ES-I3 (cell line): ENCODE measurements around the gene SLC38A10.

ENCODE experiments used
- H3K36me3 ChIP-seq: 2 replicates; pipeline ENCODE4 v1.6.1; 2013; ENCODE audit warnings: mild to moderate bottlenecking, low read length, control low read depth, moderate library complexity; ENCODE audit not compliant: insufficient read depth
- H3K4me1 ChIP-seq: 2 replicates; pipeline ENCODE4 v1.6.1; 2013; ENCODE audit warnings: mild to moderate bottlenecking, control low read depth, low read length; ENCODE audit not compliant: insufficient read depth
- H3K9ac ChIP-seq: 2 replicates; pipeline ENCODE4 v1.6.1; 2013; ENCODE audit warnings: low read depth, mild to moderate bottlenecking, low read length, moderate library complexity
- H3K9me3 ChIP-seq: 2 replicates; pipeline ENCODE4 v1.6.1; 2013; ENCODE audit warnings: mild to moderate bottlenecking, low read length, moderate library complexity; ENCODE audit not compliant: control insufficient read depth, insufficient read depth

SLC38A10 gene

GRCh38 chr17:81247339-81247990 lies 47.6 kb downstream of the SLC38A10 start:
- Histone ChIP-seq H3K9ac (no peak overlapping the region), H3K4me1 (peaks cover 4% of the 10 kb centered on the region), H3K36me3 (no peaks in the 10 kb centered on the region), H3K9me3 (no peaks in the 10 kb centered on the region)

- Histone ChIP-seq H3K9ac (no peak overlapping the region), H3K36me3 (no peaks in the 10 kb centered on the region), H3K9me3 (no peaks in the 10 kb centered on the region), H3K4me1 (peaks cover 10% of the 10 kb centered on the region)
Observed at GRCh38 chr17:81246679-81247338, 48.3 kb downstream of the SLC38A10 start.

GRCh38 chr17:81246343-81246670 lies 48.8 kb downstream of the SLC38A10 start:
- Histone ChIP-seq H3K4me1 (peaks cover 11% of the 10 kb centered on the region), H3K36me3 (no peaks in the 10 kb centered on the region), H3K9ac (no peak overlapping the region), H3K9me3 (no peaks in the 10 kb centered on the region)

- H3K9ac ChIP-seq, result no peak overlapping the region
- no peaks in the 10 kb centered on the region for H3K9me3 ChIP-seq
- H3K4me1 ChIP-seq, result peaks cover 11% of the 10 kb centered on the region
- no peaks in the 10 kb centered on the region for H3K36me3 ChIP-seq
Observed at GRCh38 chr17:81245665-81246342, 49.3 kb downstream of the SLC38A10 start.

GRCh38 chr17:81245024-81245664 lies 50.0 kb downstream of the SLC38A10 start:
- H3K36me3 ChIP-seq, result no peaks in the 10 kb centered on the region
- H3K9ac ChIP-seq, result no peak overlapping the region
- H3K9me3 ChIP-seq, result no peaks in the 10 kb centered on the region
- peaks cover 12% of the 10 kb centered on the region for H3K4me1 ChIP-seq

GRCh38 chr17:81244358-81245023 lies 50.6 kb downstream of the SLC38A10 start:
- Histone ChIP-seq H3K4me1 (peaks cover 15% of the 10 kb centered on the region), H3K36me3 (no peaks in the 10 kb centered on the region), H3K9me3 (no peaks in the 10 kb centered on the region), H3K9ac (no peak overlapping the region)

- Histone ChIP-seq H3K9me3 (no peaks in the 10 kb centered on the region), H3K4me1 (peaks cover 15% of the 10 kb centered on the region), H3K36me3 (no peaks in the 10 kb centered on the region), H3K9ac (no peak overlapping the region)
Observed at GRCh38 chr17:81243333-81243664, 51.8 kb downstream of the SLC38A10 start.

- Histone ChIP-seq H3K4me1 (peaks cover 19% of the 10 kb centered on the region), H3K9me3 (no peaks in the 10 kb centered on the region), H3K36me3 (no peaks in the 10 kb centered on the region), H3K9ac (no peak overlapping the region)
Observed at GRCh38 chr17:81242421-81243332, 52.4 kb downstream of the SLC38A10 start.

- H3K9ac ChIP-seq, result no peak overlapping the region
- no peaks in the 10 kb centered on the region for H3K36me3 ChIP-seq
- H3K4me1 ChIP-seq, result peaks cover 19% of the 10 kb centered on the region
- H3K9me3 ChIP-seq, result no peaks in the 10 kb centered on the region
Observed at GRCh38 chr17:81241648-81242420, 53.3 kb downstream of the SLC38A10 start.

GRCh38 chr17:81241203-81241602 lies 53.9 kb downstream of the SLC38A10 start:
- H3K4me1 ChIP-seq, result peaks cover 19% of the 10 kb centered on the region
- no peaks in the 10 kb centered on the region for H3K9me3 ChIP-seq
- H3K9ac ChIP-seq, result no peak overlapping the region
- no peaks in the 10 kb centered on the region for H3K36me3 ChIP-seq

GRCh38 chr17:81240761-81241160 lies 54.3 kb downstream of the SLC38A10 start:
- no peak overlapping the region for H3K9ac ChIP-seq
- no peaks in the 10 kb centered on the region for H3K9me3 ChIP-seq
- H3K4me1 ChIP-seq, result peaks cover 19% of the 10 kb centered on the region
- H3K36me3 ChIP-seq, result no peaks in the 10 kb centered on the region

- Histone ChIP-seq H3K9me3 (no peaks in the 10 kb centered on the region), H3K36me3 (no peaks in the 10 kb centered on the region), H3K4me1 (peaks cover 19% of the 10 kb centered on the region), H3K9ac (peak overlapping the region; percentile 64)
Observed at GRCh38 chr17:81239714-81240555, 55.2 kb downstream of the SLC38A10 start.
